Activated B cell treated with CpG ODN at 0.5 μM for 24 hours (primary cell): ENCODE results near the gene PKN3. TPM values are rescaled to one million over a fixed set of nuclear protein-coding genes. Genes with fewer than 3 reads are reported as not detected.

ENCODE experiments used
- ATAC-seq: fragments of 200-7000 bp; cut with Tn5 transposase; one replicate; pipeline ENCODE4 v1.10.0; 2021; ENCODE audit warnings: low read depth, mild to moderate bottlenecking, moderate library complexity
- CTCF ChIA-PET: fragments of 350-600 bp; sonication (Branson Sonifier 250); formaldehyde crosslinking; loops from one replicate; lab custom pipeline; 2021; ENCODE audit warnings: antibody characterized with exemption; lab: Charles Lee
- POLR2A ChIA-PET: fragments of 350-600 bp; sonication (Branson Sonifier 250); formaldehyde crosslinking; loops from one replicate; lab custom pipeline; 2021; ENCODE audit warnings: antibody characterized with exemption; lab: Charles Lee
- DNase-seq: peaks from one replicate; pipeline ENCODE4 v3.0.0; 2022
- H3K27ac Mint-ChIP-seq: one replicate; pipeline ENCODE4 v1.8.0; 2020; ENCODE audit warnings: mixed read lengths
- H3K27me3 Mint-ChIP-seq: one replicate; pipeline ENCODE4 v1.8.0; 2021; ENCODE audit warnings: mixed read lengths
- H3K36me3 Mint-ChIP-seq: one replicate; pipeline ENCODE4 v1.8.0; 2021; ENCODE audit warnings: low read depth, mixed read lengths
- H3K4me1 Mint-ChIP-seq: one replicate; pipeline ENCODE4 v1.8.0; 2021; ENCODE audit warnings: mixed read lengths
- H3K4me3 Mint-ChIP-seq: one replicate; pipeline ENCODE4 v1.8.0; 2020; ENCODE audit warnings: mild to moderate bottlenecking, mixed read lengths
- H3K9me3 Mint-ChIP-seq: one replicate; pipeline ENCODE4 v1.8.0; 2020; ENCODE audit warnings: mixed read lengths
- CTCF ChIP-seq: fragments of 200-600 bp; IDR thresholded peaks from one replicate; pipeline ENCODE4 v1.8.0; 2022; ENCODE audit warnings: antibody characterized with exemption, mild to moderate bottlenecking
- intact Hi-C: fragments of 100-400 bp; cut with micrococcal nuclease; formaldehyde crosslinking; loops from one replicate; pipeline ENCODE4 v1.15.1; 2024
- total RNA-seq: library from RNA; stranded (reverse); gene quantifications from 2 replicates; pipeline ENCODE4 v1.2.3, GENCODE V29; 2022

The PKN3 gene
- total RNA-seq, 1 donor from 2014 or later: 17.4 TPM

DNA sequence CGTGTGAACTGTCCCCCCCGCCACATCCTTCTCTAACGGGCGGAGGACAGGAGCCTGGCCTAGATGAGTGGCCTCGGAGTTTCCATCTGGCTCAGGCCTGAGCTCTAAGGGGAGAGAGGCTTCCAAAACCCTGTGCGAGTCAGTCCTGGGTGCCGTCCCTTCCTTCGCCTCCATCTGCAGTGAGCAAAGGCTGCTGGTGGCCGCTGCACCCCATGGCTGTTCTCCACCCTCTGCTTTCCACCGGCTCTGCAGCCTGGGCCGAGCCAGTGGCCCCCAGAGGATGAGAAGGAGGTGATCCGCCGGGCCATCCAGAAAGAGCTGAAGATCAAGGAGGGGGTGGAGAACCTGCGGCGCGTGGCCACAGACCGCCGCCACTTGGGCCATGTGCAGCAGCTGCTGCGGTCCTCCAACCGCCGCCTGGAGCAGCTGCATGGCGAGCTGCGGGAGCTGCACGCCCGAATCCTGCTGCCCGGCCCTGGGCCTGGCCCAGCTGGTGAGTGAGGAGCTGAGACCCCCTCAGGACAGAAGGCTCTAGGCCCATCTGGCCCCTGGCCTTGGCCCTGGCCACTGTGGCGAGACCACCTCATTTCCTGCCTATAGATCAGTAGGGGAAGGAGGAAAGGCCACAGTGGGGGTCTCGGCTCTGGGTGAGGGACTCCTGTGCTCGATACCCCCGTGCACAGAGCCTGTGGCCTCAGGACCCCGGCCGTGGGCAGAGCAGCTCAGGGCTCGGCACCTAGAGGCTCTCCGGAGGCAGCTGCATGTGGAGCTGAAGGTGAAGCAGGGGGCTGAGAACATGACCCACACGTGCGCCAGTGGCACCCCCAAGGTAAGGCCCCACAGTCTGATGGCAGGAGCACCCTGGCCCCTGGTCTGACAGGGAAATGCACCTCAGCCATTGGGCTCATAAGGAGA is 3.0 kb downstream of the PKN3 start:
- POLR2A ChIA-PET: interaction anchor here (0.9 to 1.2 kb wide), 2 partner anchors 17 to 19 kb away, joined by 3 read pairs; partner anchors contain the start of gene ZDHHC12
- intact Hi-C loops: loop anchor here (10.0 kb wide), 1 partner anchor 239 kb away; the partner anchor contains the start of genes DOLK and NUP188
- H3K36me3 Mint-ChIP-seq: no peaks in the 10 kb centered on the region
- no peak for DNase-seq
- H3K9me3 Mint-ChIP-seq: no peaks in the 10 kb centered on the region
- no peak for ATAC-seq
- H3K27me3 Mint-ChIP-seq: no peaks in the 10 kb centered on the region
- TF ChIP-seq CTCF: no peak
- H3K27ac Mint-ChIP-seq: no peak overlapping the region
- CTCF ChIA-PET: no interaction called here
- no peak overlapping the region for H3K4me3 Mint-ChIP-seq
- H3K4me1 Mint-ChIP-seq: peaks cover 13% of the 10 kb centered on the region

- POLR2A ChIA-PET: interaction anchor here (0.5 to 1.5 kb wide), 3 partner anchors 18 to 798 kb away, joined by 3 to 5 read pairs (median 4); partner anchors contain the start of gene ZDHHC12
Observed at GRCh38 chr9:128706045-128706444, 3.7 kb downstream of the PKN3 start.

GRCh38 chr9:128706671-128707381 is 4.5 kb downstream of the PKN3 start:
- H3K27ac Mint-ChIP-seq: no peak overlapping the region
- no peak for ATAC-seq
- CTCF ChIA-PET: no interaction called here
- DNase-seq: no peak
- H3K4me1 Mint-ChIP-seq: peaks cover 9% of the 10 kb centered on the region
- no peaks in the 10 kb centered on the region for H3K9me3 Mint-ChIP-seq
- intact Hi-C loops: loop anchor here (10.0 kb wide), 1 partner anchor 238 kb away; the partner anchor contains the start of genes DOLK and NUP188
- POLR2A ChIA-PET: interaction anchor here (0.5 to 2.0 kb wide), 4 partner anchors 10 to 799 kb away, joined by 3 to 5 read pairs (median 4); partner anchors contain the start of gene ZDHHC12
- no peaks in the 10 kb centered on the region for H3K27me3 Mint-ChIP-seq
- H3K36me3 Mint-ChIP-seq: no peaks in the 10 kb centered on the region
- no peak overlapping the region for H3K4me3 Mint-ChIP-seq
- no peak for TF ChIP-seq CTCF

More at GRCh38 chr9:128706045-128706444, 3.7 kb downstream of the PKN3 start:
- Mint-ChIP-seq H3K27me3 (no peaks in the 10 kb centered on the region), H3K4me3 (no peak overlapping the region), H3K9me3 (no peaks in the 10 kb centered on the region), H3K4me1 (peaks cover 13% of the 10 kb centered on the region), H3K36me3 (no peaks in the 10 kb centered on the region), H3K27ac (no peak overlapping the region)
- no peak for TF ChIP-seq CTCF
- CTCF ChIA-PET: no interaction called here
- no peak for ATAC-seq
- no peak for DNase-seq
- intact Hi-C loops: loop anchor here (10.0 kb wide), 1 partner anchor 239 kb away; the partner anchor contains the start of genes DOLK and NUP188

- DNase-seq (no peak), ATAC-seq (no peak)
- TF ChIP-seq CTCF: no peak
- Mint-ChIP-seq H3K36me3 (no peaks in the 10 kb centered on the region), H3K9me3 (no peaks in the 10 kb centered on the region), H3K27me3 (no peaks in the 10 kb centered on the region), H3K4me1 (peaks cover 5% of the 10 kb centered on the region), H3K4me3 (no peak overlapping the region), H3K27ac (no peak overlapping the region)
- intact Hi-C loops: loop anchor here (10.0 kb wide), 1 partner anchor 237 kb away; the partner anchor contains the start of genes DOLK and NUP188
- ChIA-PET CTCF (no interaction called here), POLR2A (interaction anchor here (1.5 to 2.0 kb wide), 2 partner anchors 11 to 17 kb away, joined by 4 to 5 read pairs; partner anchors contain the start of gene ZDHHC12)
Observed at GRCh38 chr9:128707446-128707845, 5.1 kb downstream of the PKN3 start.
